AG09309 (cell line): ENCODE results near the gene PIGQ.

Experiments
- DNase-seq: peaks from one replicate; pipeline ENCODE4 v3.0.0-alpha.2; 2010; ENCODE audit warnings: low read depth
- H3K4me3 ChIP-seq: 2 replicates; pipeline ENCODE4 v1.5.1; 2011; ENCODE audit warnings: mild to moderate bottlenecking, low read depth, low read length, moderate library complexity; ENCODE audit not compliant: control insufficient read depth
- CTCF ChIP-seq: IDR thresholded peaks from 2 replicates; pipeline ENCODE4 v1.5.1; 2011; ENCODE audit warnings: mild to moderate bottlenecking, low read depth, low read length, inconsistent platforms; ENCODE audit not compliant: insufficient read depth, control insufficient read depth; ENCODE audit errors: missing control alignments

Gene PIGQ

DNA sequence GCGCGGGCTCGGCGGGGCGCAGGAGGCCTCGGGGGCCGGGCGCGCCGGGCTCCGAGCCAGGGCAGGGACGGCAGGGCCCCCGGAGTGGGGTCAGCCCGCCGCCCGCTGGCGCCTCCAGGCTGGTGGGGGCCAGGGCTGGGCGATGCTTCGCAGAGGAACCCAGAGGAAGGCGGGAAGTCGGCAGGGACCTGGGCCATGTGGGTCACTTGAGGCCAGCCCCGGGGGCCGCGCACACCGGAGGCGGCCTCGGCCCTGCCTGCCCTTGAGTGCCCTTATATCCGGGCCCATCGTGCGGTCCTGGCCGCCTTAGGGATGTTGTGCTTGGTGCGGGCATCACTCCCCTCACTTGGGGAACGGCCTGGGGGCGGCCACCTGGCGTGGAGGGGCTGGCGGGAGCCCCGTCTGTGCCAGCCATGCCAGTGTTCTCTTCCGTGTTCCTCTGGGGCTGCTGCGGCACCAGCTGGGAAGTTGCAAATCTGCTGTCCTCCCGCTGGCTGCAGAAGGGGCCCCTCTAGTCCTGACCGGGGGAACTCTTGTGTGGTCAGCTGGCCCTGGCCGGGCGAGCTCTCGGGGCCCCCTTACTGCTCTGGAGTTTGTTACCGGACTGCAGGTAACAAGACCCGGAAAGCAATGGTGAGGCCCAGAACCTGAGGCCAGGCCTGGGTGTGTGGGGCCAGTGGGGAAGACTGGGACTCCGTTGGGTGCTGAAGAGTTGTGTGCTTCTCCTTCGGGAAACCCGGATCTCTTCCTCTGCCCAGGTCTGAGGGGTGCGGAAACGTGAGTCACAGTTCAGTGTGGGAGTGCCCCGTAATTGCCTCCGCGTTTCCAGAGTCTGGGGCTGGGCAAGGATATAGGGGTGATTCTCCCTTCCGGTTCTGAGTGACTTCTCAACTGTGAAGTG, 41.4 kb upstream of the PIGQ start:
- TF ChIP-seq CTCF = no peak
- DNase-seq = no peak
- H3K4me3 ChIP-seq = peak overlapping the region; percentile 91

DNA sequence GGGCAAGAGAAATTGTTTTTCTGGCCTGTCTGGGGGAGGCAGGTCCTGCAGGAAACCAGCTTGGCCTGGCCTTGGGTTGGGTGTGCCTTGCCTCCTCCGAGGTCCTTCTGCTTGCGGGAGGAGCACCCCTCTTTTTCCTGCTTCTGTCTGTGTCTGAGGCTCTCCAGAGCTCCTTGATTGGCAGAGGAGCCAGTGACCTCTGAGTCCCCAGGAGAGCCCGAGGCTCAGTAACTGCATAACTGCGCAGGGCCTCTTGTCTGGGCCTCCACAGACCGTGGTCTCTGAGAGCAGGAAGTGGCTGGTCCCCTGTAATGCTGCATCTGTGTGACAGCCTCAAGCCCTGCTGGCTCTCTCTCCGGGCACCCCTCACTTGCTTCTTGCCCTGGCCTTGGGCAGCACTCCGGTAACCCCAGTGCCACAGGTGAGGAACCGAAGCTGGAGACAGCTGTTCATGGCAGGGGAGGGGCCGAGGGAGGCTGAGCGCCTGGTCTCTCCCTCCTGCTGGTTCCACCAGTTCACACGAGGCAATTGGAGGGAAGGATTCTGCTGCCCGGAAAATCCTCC, 40.7 kb upstream of the PIGQ start:
- no peak for TF ChIP-seq CTCF
- peak overlapping the region; percentile 91 for H3K4me3 ChIP-seq
- no peak for DNase-seq

DNA sequence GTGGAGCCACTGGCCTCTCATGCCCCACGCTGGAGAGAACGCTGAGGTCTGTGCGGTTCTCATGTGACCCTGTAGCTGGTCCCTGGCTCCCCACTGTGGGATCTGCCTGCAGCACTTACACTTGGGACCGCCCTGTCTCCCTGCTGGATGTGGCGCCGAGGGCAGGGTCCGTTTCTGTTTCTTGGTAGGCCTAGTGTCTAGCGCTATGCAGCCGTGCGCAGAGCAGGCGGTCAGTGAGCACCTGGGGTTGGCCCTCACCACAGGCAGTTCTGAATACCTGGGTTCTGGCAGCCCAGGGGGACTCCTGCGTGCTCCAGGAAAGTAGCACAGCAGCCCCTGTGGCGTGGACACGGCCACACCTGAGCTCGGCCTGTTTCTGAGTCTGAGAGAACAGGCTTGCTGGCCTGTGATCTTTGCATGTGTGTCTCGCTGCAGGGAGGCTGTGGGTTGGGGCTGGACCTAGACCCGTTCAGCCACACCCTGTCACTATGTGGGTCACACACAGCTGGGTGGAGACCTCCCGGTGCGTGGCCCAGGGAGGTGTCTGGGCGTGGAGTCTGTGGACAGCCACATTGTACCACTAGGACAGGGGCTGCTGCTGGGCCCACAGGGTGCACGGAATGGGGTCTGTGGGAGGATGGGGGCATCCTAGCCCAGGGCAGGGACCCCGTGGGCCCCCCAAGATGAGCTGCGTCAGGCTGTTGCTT, 39.5 kb upstream of the PIGQ start:
- DNase-seq = no peak
- TF ChIP-seq CTCF = no peak
- no peak overlapping the region for H3K4me3 ChIP-seq

GRCh38 chr16:531494-532125, 38.2 kb upstream of the PIGQ start:
- TF ChIP-seq CTCF = no peak
- no peak for DNase-seq

DNA sequence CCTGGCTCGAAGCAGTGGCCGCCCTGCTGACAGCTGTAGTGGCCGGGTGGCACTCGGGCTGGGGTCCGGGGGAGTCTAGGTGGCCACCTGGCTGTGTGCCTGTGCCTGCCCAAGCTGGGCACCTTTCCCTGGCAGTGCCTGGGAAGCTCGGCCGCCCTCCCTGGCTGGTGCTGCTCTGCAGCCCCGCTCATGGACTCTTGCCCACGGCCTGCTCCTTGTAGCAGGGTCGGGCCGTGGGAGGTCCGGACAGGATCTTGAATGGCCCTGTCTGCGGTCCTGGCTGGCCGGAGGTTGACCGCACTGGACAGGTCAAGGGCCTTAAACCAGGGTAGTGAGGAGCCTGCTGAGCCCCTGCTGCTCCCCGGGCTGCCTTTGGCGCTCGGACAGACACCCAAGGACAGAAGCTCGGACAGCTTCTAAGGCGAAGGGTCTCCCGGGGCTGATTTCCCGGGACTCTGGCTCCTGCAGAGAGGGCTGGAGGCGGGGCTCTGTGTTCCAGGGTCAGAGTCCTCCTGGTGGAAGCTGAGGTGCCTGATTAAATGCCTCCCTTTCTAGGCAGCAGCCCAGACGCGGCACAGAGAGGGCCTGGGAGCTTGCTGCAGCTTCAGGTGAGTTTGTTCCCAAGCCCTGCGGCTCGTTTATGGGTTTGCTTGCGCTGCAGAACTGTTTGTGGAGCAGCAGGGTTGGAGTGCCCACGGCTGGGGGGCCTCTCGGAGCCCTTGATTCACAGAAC, 36.2 kb upstream of the PIGQ start:
- no peak overlapping the region for H3K4me3 ChIP-seq
- no peak for TF ChIP-seq CTCF

More at GRCh38 chr16:531494-532125, 38.2 kb upstream of the PIGQ start:
- no peak overlapping the region for H3K4me3 ChIP-seq

DNA sequence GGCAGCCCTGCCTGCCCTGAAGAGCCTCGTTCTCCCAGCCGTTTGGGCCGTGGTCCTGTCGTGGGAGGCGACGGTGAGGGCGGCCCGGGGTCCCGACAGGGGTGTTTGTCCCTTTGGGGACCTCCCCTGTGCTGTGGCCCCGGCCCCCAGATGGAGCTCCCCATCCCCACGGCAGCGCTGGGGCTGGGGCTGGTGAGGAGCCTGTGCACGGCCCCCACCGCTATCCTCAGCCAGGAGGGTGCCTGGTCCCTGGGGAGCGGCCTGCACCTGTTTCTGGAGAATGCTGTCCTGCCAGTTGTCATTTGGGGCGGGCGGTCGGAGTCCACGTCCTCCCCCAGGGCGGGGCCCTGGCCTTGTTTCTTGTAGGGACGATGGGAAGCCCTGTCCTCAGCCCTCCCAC, 35.6 kb upstream of the PIGQ start:
- no peak for DNase-seq
- TF ChIP-seq CTCF = no peak
- no peak overlapping the region for H3K4me3 ChIP-seq

More for the DNA sequence above, 36.2 kb upstream of the PIGQ start:
- DNase-seq = no peak
